ENCODE measurements around the gene SP2. TPM values are rescaled to one million over a fixed set of nuclear protein-coding genes. Genes with fewer than 3 reads are reported as not detected.

The SP2 gene
- total RNA-seq, 1 donor from 2014 or later: 198 TPM

- Histone ChIP-seq H3K4me3 (no peak overlapping the region), H3K27me3 (no peaks in the 10 kb centered on the region), H3K9me3 (no peaks in the 10 kb centered on the region), H3K36me3 (no peaks in the 10 kb centered on the region), H3K27ac (no peak overlapping the region), H3K4me1 (peaks cover 0 to 7% of the 10 kb centered on the region in 2 donors)
- TF ChIP-seq CTCF (IDR thresholded peaks at IDR 0.05): no peak
- no peak for DNase-seq (ENCODE audit: low spot score in 2 of 2)
- intact Hi-C loops (cut with DNase I): no loop called here
These were observed 29.1 kb upstream of the SP2 start for GRCh38 chr17:47866941-47867340.

GRCh38 chr17:47867813-47868533, 28.1 kb upstream of the SP2 start:
- intact Hi-C loops (cut with DNase I): no loop called here
- Histone ChIP-seq H3K9me3 (no peaks in the 10 kb centered on the region), H3K27ac (no peak overlapping the region), H3K4me1 (peaks cover 0 to 7% of the 10 kb centered on the region in 2 donors), H3K4me3 (no peak overlapping the region), H3K36me3 (no peaks in the 10 kb centered on the region), H3K27me3 (peaks cover 8% of the 10 kb centered on the region)
- DNase-seq (ENCODE audit: low spot score in 2 of 2): no peak
- TF ChIP-seq CTCF (IDR thresholded peaks at IDR 0.05): no peak

GRCh38 chr17:47869114-47869513, 26.9 kb upstream of the SP2 start:
- TF ChIP-seq CTCF (IDR thresholded peaks at IDR 0.05): no peak
- Histone ChIP-seq H3K4me1 (peaks cover 0 to 6% of the 10 kb centered on the region in 2 donors), H3K9me3 (no peaks in the 10 kb centered on the region), H3K4me3 (no peak overlapping the region), H3K27ac (no peak overlapping the region), H3K36me3 (no peaks in the 10 kb centered on the region), H3K27me3 (peaks cover 8% of the 10 kb centered on the region)
- no peak for DNase-seq (ENCODE audit: low spot score in 2 of 2)
- intact Hi-C loops (cut with DNase I): no loop called here

- Histone ChIP-seq H3K4me3 (no peak overlapping the region), H3K36me3 (no peaks in the 10 kb centered on the region), H3K27ac (no peak overlapping the region), H3K27me3 (peaks cover 8% of the 10 kb centered on the region), H3K9me3 (no peaks in the 10 kb centered on the region), H3K4me1 (peaks cover 0 to 6% of the 10 kb centered on the region in 2 donors)
- DNase-seq (ENCODE audit: low spot score in 2 of 2): no peak
- TF ChIP-seq CTCF (IDR thresholded peaks at IDR 0.05): no peak
- intact Hi-C loops (cut with DNase I): no loop called here
These were observed 26.0 kb upstream of the SP2 start for GRCh38 chr17:47870056-47870455.

GRCh38 chr17:47871048-47871447, 25.0 kb upstream of the SP2 start:
- H3K4me1 ChIP-seq: peaks cover 0 to 6% of the 10 kb centered on the region in 2 donors
- no peak for TF ChIP-seq CTCF (IDR thresholded peaks at IDR 0.05)
- DNase-seq (ENCODE audit: low spot score in 2 of 2): no peak
- no peak overlapping the region for H3K4me3 ChIP-seq
- H3K27me3 ChIP-seq: peaks cover 8% of the 10 kb centered on the region
- H3K27ac ChIP-seq: no peak overlapping the region
- no peaks in the 10 kb centered on the region for H3K36me3 ChIP-seq
- intact Hi-C loops (cut with DNase I): no loop called here
- H3K9me3 ChIP-seq: no peaks in the 10 kb centered on the region

Measured in ascending aorta (tissue), 2 donors.